ENCODE measurements around the gene NINJ2.

Gene NINJ2

DNA sequence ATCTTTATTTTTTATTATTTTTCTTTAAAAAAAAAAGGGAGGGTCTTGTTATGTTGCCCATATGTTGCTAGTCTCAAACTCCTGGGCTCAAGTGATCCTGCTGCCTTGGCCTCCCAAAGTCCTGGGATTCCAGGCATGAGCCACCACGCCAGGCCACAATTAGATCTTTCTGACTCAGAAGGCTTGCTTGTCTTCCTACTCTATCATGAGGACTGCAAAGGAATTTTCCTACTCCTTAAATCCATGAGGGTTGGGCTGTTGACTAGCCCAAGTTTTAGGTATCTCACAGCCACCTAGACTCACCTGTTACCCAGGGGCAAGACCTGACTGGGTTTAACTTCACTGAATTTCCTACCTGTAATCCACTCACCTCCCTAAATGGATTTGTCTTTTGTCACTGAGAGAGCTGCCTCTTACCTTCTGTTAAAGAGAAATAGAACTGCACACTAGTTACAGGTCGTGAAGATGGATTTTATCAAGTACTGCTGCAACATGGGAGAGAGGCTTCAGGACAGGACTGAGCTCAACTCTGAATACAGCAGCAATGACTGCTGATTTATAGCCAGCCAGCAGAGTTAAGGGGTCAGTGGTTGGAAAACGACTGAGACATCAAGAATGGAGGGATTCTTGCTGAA, 131.2 kb downstream of the NINJ2 start:
- H3K36me3 Mint-ChIP-seq (ENCODE audit: low read depth), result peaks cover 6% of the 10 kb centered on the region
- no peaks in the 10 kb centered on the region for H3K4me1 Mint-ChIP-seq (ENCODE audit: low read depth)
- H3K27me3 Mint-ChIP-seq, result peaks cover 4% of the 10 kb centered on the region
- no peak overlapping the region for H3K27ac Mint-ChIP-seq
- H3K4me3 Mint-ChIP-seq, result no peak overlapping the region
- H3K9me3 Mint-ChIP-seq, result peaks cover 20% of the 10 kb centered on the region

DNA sequence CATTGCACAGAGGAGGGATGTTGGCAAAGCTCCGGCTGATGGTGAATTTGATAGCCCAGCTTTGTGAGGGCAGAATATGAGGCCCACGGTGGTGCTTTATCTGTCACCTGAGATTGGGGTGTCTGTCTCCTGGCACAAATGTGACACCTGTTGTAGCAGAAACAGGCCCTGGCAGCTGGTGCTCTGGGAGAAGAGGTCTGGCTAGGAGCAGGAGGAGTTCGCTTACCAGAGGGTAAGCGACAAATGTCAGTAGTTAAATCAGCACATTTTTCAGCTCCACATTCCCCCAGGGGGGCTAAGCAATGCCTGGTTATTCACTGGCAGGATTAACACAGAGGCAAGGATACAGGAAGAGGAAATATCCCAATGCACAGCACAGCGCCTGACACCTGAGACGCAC, 132.4 kb downstream of the NINJ2 start:
- Mint-ChIP-seq H3K4me1 (ENCODE audit: low read depth) (no peaks in the 10 kb centered on the region), H3K27me3 (peaks cover 4% of the 10 kb centered on the region), H3K4me3 (no peak overlapping the region), H3K36me3 (ENCODE audit: low read depth) (peaks cover 6% of the 10 kb centered on the region), H3K9me3 (peaks cover 20% of the 10 kb centered on the region), H3K27ac (no peak overlapping the region)

DNA sequence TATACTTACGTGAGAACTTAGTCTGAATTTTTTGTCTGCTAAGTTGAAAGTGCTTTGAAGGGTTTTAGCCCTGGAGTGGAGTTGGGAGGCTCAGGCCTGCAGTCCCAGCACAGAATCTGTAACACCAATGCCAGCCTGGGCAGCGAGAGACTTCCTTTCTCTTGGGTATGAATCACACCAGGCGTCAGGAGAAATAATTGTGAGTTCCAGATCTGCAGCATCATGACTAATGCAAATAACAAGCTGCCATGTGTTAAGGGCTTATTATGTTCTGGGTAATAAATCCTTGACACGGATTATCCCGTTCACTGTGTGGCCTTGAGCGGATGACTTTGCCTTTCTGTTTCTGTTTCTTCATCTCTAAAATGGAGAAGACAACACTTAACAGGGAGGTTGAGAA, 132.9 kb downstream of the NINJ2 start:
- Mint-ChIP-seq H3K4me3 (no peak overlapping the region), H3K27ac (no peak overlapping the region), H3K27me3 (no peaks in the 10 kb centered on the region), H3K9me3 (peaks cover 20% of the 10 kb centered on the region), H3K4me1 (ENCODE audit: low read depth) (no peaks in the 10 kb centered on the region), H3K36me3 (ENCODE audit: low read depth) (peaks cover 6% of the 10 kb centered on the region)

DNA sequence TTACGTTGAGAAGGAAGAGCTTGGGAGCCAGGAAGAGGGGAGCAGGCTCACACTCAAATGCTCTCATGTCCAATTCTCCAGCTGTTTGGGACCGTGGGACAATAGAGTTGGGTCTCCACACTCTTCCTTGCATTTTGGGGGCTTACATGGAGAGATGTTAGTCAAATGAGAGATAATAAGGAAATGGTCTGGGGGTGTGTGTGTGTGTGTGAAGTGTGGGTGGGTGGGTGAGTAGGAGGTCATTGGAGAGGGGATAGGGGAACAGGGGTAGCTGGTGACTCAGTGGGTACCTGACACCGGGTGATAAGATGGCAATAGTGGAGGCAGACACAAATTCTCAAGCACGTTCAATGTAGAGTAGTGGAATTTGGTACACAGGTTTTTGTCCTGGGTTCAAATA, 135.5 kb downstream of the NINJ2 start:
- Mint-ChIP-seq H3K4me1 (ENCODE audit: low read depth) (no peaks in the 10 kb centered on the region), H3K36me3 (ENCODE audit: low read depth) (peaks cover 6% of the 10 kb centered on the region), H3K27ac (no peak overlapping the region), H3K4me3 (no peak overlapping the region), H3K27me3 (no peaks in the 10 kb centered on the region), H3K9me3 (peaks cover 20% of the 10 kb centered on the region)

DNA sequence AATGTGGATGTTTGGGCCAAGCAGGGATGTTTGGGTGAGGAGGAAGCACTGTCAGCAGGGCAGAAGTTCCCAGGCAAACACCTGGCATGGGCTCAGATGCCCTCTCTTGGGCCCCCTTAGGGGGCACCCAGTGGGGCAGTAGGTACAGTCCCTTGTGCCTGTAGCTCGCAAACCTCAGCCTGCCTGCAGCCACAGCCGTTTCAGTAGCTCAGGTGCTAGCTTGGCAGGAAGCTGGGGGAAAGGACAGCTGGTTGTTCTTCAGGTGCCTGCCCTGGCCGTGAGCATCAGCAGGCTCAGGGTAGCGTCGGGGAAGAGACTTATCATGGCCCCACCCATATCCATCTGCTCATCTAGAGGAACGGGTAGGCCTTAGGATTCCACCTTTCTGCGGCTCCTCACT, 136.0 kb downstream of the NINJ2 start:
- Mint-ChIP-seq H3K27ac (no peak overlapping the region), H3K4me1 (ENCODE audit: low read depth) (no peaks in the 10 kb centered on the region), H3K4me3 (no peak overlapping the region), H3K36me3 (ENCODE audit: low read depth) (peaks cover 4% of the 10 kb centered on the region), H3K27me3 (no peaks in the 10 kb centered on the region), H3K9me3 (peaks cover 18% of the 10 kb centered on the region)

DNA sequence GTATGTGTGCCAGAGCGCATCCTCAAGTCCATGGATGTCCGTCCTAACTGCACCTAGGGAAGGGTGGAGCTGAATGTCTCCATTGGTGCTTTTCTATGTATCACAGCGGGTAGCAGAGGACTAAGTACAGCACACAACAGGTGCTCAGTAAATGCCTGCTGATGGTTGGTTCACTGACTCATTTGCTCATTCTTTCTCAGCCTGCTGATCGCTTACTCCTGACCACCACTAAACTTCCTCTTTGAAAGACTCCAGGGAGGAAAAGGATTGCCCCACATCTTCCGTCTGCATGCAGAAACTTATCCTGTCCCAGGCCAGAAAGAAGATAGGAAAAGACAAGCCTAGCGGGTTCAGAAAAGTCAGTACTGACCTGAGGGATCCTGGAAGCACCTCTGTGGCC, 137.2 kb downstream of the NINJ2 start:
- no peak overlapping the region for H3K4me3 Mint-ChIP-seq
- no peaks in the 10 kb centered on the region for H3K36me3 Mint-ChIP-seq (ENCODE audit: low read depth)
- no peak overlapping the region for H3K27ac Mint-ChIP-seq
- no peaks in the 10 kb centered on the region for H3K4me1 Mint-ChIP-seq (ENCODE audit: low read depth)
- no peaks in the 10 kb centered on the region for H3K27me3 Mint-ChIP-seq
- H3K9me3 Mint-ChIP-seq, result peaks cover 14% of the 10 kb centered on the region

DNA sequence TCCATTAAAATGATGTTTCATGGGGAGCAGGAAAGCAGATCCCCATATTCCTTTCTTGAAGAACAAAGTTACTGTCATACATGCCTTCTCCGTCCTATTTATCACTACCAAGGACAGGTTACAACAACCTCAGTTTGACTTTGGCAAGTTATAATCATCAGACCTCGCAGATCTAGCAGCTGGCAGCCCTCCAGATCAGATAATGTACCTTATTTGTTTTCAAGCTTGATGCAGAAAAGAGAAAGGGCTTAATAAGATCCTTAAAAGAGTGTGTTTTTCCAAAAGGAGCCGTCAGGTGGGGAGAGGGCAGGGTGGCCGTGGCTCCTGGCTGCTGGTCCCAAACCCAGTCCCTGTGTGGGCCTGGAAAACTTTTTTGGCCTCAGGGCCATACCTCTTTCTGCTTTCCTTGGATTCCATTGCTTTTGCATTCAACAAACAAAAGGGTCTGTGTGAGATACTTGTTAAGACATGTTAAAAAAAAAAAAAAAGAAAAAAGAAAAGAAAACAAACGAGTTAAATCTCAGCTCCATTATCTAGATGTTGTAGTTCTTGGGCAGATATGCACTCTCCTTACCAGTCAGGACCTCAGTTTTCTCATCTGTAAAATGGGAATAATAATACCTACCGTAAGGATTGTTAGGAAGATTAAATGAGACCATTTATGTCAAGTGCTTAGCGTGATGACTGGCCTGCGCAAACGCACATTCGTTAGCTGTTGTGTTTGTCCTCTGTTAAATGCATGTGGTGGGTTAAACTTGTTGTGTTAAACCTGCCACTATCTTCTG, 138.9 kb downstream of the NINJ2 start:
- H3K4me1 Mint-ChIP-seq (ENCODE audit: low read depth), result no peaks in the 10 kb centered on the region
- H3K4me3 Mint-ChIP-seq, result no peak overlapping the region
- H3K27ac Mint-ChIP-seq, result no peak overlapping the region
- H3K9me3 Mint-ChIP-seq, result peaks cover 4% of the 10 kb centered on the region
- peaks cover 13% of the 10 kb centered on the region for H3K27me3 Mint-ChIP-seq
- H3K36me3 Mint-ChIP-seq (ENCODE audit: low read depth), result no peaks in the 10 kb centered on the region

DNA sequence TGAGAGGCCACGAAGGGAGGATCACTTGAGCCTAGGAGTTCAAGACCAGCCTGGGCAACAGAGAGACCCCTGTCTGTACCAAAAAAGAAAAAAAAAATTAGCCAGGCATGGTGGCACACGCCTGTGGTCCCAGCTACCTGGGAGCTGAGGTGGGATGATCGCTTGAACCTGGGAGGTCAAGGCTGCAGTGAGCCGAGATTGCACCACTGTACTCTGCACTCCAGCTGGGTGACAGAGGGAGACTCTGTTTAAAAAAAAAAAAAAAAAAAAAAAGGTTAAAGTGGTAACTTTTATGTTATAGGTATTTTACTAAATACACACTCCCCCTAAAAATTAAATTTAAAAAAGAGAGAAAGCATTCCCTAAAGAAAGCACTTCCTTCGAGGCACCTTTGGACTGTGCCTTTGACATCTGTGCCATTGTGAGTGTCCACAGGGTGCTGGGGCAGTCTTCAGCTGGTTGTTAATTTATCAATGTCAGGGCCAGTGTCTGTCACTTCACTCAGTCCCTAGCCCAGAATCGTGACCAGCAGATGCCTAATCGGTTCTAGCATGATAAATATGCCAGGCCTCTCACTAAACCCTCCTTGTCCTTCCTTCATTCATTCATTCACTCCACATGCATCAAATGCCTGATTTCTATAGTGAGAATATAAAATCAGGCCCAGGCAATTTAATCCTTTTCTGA, 140.4 kb downstream of the NINJ2 start:
- Mint-ChIP-seq H3K9me3 (no peaks in the 10 kb centered on the region), H3K27ac (no peak overlapping the region), H3K4me3 (no peak overlapping the region), H3K36me3 (ENCODE audit: low read depth) (no peaks in the 10 kb centered on the region), H3K27me3 (peaks cover 14% of the 10 kb centered on the region), H3K4me1 (ENCODE audit: low read depth) (no peaks in the 10 kb centered on the region)

DNA sequence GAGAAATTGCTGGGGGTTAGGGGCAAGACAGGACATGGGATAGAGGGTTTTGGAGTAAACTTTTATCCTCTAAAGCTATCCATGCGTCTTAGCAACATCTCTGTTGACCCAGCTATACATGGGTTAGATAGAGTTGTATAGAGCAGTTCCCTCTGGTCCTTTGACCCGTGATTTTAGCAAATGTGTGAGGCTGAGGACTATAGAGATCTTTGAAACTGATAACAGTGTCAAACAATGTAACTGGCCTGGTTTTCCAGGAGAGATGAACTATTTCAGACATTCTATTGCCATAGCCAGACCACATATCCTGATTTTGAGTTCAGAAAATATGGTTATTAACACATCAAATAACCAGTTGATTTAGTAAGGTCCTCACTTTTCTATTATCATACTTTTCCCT, 143.1 kb downstream of the NINJ2 start:
- peaks cover 14% of the 10 kb centered on the region for H3K27me3 Mint-ChIP-seq
- no peaks in the 10 kb centered on the region for H3K9me3 Mint-ChIP-seq
- H3K27ac Mint-ChIP-seq, result no peak overlapping the region
- H3K4me1 Mint-ChIP-seq (ENCODE audit: low read depth), result no peaks in the 10 kb centered on the region
- no peaks in the 10 kb centered on the region for H3K36me3 Mint-ChIP-seq (ENCODE audit: low read depth)
- H3K4me3 Mint-ChIP-seq, result no peak overlapping the region

DNA sequence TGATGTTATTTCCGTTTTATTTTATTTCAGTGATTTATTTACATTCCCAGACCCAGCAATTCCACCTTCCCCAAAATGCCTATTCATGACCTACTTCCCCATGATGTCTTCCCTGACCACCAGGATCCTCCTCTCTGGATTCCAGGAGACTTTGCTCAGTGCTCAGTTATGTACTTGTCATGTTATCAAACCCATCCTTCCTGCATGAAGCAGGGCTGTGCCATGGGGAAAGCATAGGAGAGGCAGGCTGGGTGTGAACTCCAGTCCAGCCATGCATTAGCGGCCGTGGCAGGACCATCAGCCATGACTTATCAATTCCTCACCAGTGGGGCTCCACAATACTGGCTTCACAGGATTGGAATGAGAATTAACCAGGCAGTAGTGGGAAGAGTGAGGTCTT, 145.7 kb downstream of the NINJ2 start:
- Mint-ChIP-seq H3K27me3 (peaks cover 19% of the 10 kb centered on the region), H3K9me3 (no peaks in the 10 kb centered on the region), H3K4me1 (ENCODE audit: low read depth) (no peaks in the 10 kb centered on the region), H3K27ac (no peak overlapping the region), H3K36me3 (ENCODE audit: low read depth) (no peaks in the 10 kb centered on the region), H3K4me3 (no peak overlapping the region)
